HG03060 (cell line): ENCODE measurements around the gene ADAMTS6.

Experiments
- ATAC-seq: cut with Tn5 transposase; IDR thresholded peaks from one replicate; pipeline ENCODE4 v1.9.1; 2021; ENCODE audit warnings: low read depth, moderate number of reproducible peaks; ENCODE audit not compliant: unreplicated experiment

Gene ADAMTS6

DNA sequence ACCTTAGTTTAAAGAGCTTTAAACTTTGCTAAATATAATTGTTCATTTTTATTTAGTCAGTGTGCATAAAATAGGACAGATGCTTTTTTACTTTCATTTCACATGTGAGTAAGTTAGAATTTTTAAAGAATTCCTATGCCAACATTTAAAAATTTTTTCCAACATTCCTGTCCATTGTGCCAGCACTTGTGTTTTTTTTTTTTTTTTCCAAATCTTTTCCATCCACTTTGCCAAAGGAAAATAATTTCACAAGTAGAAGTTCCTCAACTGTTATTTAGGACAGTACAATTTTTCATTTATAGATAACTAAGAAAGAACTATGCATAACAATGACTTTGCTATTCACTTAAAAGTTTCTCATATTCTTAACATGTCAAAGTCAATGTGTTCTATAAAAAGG lies 189.5 kb downstream of the ADAMTS6 start:
- ATAC-seq = no peak

GRCh38 chr5:65290677-65291076 lies 191.0 kb downstream of the ADAMTS6 start:
- no peak for ATAC-seq

DNA sequence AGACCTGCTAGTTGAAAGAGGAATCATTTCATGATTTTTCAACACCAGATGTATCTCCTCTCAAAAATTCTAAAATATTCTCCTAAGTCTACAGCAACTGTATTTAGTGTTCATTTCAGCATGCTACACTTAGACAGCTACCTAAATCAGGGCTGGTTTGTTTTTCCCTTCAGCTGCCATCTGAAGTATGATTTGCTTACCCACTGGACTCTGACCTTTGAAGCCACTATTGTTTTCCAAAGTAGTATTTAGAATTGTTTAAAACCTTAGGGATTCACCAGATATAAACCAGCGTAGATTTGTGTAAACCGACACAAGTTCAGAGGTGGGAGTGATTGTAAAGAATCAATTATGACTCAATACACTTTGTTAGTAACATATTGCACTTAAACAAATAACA lies 193.1 kb downstream of the ADAMTS6 start:
- ATAC-seq = no peak

- ATAC-seq = no peak
These were observed 202.1 kb downstream of the ADAMTS6 start for GRCh38 chr5:65279603-65280002.

DNA sequence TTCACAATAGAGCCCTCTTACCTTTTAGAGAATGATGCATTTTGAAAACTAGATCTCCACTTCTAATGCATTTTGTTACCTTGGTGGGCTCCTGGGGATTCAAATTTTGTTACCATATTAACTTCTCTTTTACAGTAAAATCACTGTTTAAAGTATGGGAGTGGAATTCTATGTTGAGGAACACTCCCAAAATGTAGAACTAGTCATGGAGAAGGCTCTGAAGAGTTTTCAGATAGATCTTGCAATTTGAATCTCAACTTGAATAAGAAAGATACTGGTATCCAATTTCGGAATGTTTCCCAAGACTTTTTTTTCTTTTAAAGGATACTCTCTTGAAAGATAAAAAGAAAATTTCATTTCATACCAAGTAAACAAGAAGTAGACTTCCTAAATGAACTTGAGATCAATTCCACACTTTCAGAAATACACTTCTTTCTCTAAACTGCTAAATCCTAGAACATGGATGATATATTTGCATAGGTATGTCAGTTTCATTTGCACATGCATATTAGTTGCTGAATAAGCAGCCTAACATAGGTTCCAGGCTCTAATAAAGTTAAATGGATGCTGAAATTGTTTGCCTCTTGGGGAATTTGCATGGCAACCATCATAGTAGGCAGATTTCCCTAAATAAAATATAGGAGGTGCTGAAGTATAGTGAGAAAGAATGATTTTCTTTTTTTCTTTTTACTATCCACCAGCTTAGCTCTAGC lies 205.4 kb downstream of the ADAMTS6 start:
- no peak for ATAC-seq

DNA sequence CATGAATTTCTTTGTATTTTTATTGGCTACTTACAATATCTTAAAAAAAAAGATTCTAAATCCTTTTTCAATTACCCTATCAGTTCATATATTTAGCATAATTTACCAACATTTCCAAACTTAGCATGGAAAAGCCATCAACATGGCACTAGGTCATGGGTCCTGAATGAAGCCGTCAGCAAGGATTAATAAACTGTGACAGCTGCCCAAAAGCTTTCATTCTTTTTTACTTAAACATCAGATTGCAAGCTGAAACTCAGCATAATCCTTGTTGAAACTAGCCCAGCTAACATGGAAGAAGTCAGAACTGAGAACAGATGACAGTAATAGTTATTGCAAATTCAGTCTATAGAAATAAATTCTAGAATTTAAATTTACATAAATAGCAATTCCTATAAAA lies 209.8 kb downstream of the ADAMTS6 start:
- no peak for ATAC-seq

GRCh38 chr5:65268525-65268924 lies 213.2 kb downstream of the ADAMTS6 start:
- ATAC-seq = no peak

GRCh38 chr5:65264420-65264819 lies 217.3 kb downstream of the ADAMTS6 start:
- ATAC-seq = no peak

GRCh38 chr5:65263321-65263720 lies 218.4 kb downstream of the ADAMTS6 start:
- ATAC-seq = no peak

DNA sequence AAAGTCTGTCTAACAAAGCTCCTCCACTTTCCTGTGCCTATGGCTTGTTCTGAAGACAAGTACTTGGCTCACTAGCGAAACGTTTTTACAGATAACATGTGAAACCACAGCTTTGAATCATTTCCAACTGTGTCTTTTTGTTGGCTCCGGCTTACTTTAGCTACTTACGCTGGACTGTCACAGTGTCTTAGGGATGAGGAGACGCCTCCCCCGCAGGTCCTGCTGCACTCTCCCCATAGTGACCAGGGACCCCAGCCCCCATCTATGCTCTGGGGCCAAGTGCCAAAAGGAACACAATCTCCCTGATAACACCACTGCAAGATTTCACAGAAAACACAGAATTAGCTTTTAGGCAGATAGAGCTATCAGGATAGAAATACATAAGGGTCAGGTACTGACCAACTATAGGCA lies 219.1 kb downstream of the ADAMTS6 start:
- ATAC-seq = no peak

- no peak for ATAC-seq
These were observed 219.6 kb downstream of the ADAMTS6 start for GRCh38 chr5:65262096-65262495.

- no peak for ATAC-seq
These were observed 220.2 kb downstream of the ADAMTS6 start for GRCh38 chr5:65261499-65261898.

- no peak for ATAC-seq
These were observed 226.4 kb downstream of the ADAMTS6 start for GRCh38 chr5:65255294-65255693.

DNA sequence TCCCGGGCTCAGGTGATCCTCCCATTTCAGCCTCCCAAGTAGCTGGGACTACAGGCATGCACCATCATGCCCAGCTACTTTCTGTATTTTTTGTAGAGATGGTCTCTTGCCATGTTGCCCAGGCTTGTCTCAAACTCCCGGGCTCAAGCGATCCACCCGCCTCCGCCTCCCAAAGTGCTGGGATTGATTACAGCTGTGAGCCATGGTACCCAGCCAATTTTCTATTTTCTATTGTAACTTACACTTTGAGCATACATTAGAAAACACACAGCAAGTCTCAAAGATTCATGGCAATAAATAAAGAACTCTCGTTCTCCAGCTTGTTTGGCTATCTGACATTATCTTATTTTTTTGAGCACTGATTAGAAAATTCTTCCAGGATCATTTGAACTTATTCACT lies 228.7 kb downstream of the ADAMTS6 start:
- no peak for ATAC-seq

- no peak for ATAC-seq
These were observed 232.8 kb downstream of the ADAMTS6 start for GRCh38 chr5:65248896-65249295.

GRCh38 chr5:65247594-65247993 lies 234.1 kb downstream of the ADAMTS6 start:
- ATAC-seq = no peak

GRCh38 chr5:65246741-65247140 lies 235.0 kb downstream of the ADAMTS6 start:
- no peak for ATAC-seq

- no peak for ATAC-seq
These were observed 237.7 kb downstream of the ADAMTS6 start for GRCh38 chr5:65244031-65244430.

DNA sequence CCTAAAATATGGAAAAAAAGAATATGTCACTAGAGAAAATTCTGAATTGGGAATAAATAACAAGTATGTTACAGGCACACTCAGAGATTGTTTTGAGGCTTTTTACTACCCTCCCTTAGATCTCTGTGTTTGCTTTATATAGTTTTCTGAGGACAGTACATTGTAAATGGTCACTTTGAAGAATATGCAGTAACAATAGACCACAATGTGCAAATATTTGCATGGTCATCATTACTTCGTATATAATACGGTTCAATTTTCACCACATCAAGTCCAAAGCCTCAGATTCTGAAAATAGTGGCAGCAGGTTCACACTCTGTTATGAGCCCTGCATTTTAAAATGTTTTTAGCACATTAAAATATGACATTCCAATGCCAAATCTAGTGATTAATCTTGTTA lies 238.6 kb downstream of the ADAMTS6 start:
- no peak for ATAC-seq

- ATAC-seq = no peak
These were observed 251.9 kb downstream of the ADAMTS6 start for GRCh38 chr5:65229841-65230240.

DNA sequence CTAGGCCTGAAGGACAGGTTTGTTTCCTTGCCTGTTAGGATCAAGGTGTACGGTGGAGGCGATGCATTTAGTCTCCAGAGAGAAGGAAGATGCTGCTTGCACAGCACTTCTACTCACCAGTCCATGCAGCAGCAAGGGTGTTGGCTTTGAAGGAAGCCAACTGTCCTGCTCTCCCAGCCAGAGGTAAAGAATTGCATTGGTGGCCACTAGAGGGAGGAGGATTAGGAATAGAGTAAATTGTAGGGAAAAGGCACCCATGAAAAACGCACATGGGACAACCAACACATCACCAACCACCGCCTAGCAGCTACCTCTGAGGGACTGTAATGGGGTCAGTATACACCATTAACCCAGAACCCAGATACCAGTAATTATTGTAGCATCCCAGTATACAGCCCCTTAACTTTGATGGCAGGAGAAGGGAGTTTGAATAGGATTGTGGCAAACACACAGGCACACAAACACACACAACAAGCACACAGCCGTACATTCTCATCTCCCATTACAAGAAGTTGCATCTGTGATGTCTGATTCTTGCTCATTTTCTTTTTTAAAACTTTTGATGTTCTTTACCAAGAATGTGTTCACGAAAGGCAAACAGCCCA lies 267.7 kb downstream of the ADAMTS6 start:
- ATAC-seq = no peak

GRCh38 chr5:65209341-65209740 lies 272.4 kb downstream of the ADAMTS6 start:
- ATAC-seq = no peak
